Upper lobe of right lung (tissue), 1 donor: ENCODE results near the gene TFDP1. TPM values are rescaled to one million over a fixed set of nuclear protein-coding genes. Genes with fewer than 3 reads are reported as not detected.

Source experiments
- ATAC-seq: fragments of 200-7000 bp; cut with Tn5 transposase; one replicate; pipeline ENCODE4 v1.9.1; 2020; ENCODE audit warnings: mild to moderate bottlenecking, moderate library complexity
- DNase-seq: peaks from one replicate; pipeline ENCODE4 v3.0.0-alpha.2; 2020
- H3K27ac ChIP-seq: fragments of 200-600 bp; one replicate; pipeline ENCODE4 v1.8.0; 2022
- H3K27me3 ChIP-seq: fragments of 200-600 bp; one replicate; pipeline ENCODE4 v1.8.0; 2022; ENCODE audit warnings: mild to moderate bottlenecking
- H3K36me3 ChIP-seq: fragments of 200-600 bp; one replicate; pipeline ENCODE4 v1.8.0; 2022
- H3K4me1 ChIP-seq: fragments of 200-600 bp; one replicate; pipeline ENCODE4 v1.8.0; 2022
- H3K4me3 ChIP-seq: fragments of 200-600 bp; one replicate; pipeline ENCODE4 v1.8.0; 2022; ENCODE audit warnings: mild to moderate bottlenecking
- H3K9me3 ChIP-seq: fragments of 200-600 bp; one replicate; pipeline ENCODE4 v1.8.0; 2022
- CTCF ChIP-seq: fragments of 200-600 bp; IDR thresholded peaks from one replicate; pipeline ENCODE4 v1.8.0; 2022; ENCODE audit warnings: antibody characterized with exemption
- intact Hi-C: fragments of 100-400 bp; cut with DNase I; formaldehyde crosslinking; loops from one replicate; pipeline ENCODE4 v1.11.0; 2022
- long read RNA-seq: library from polyadenylated mRNA; unstranded; transcript quantifications from one replicate; pipeline ENCODE4 v2.0.0, GENCODE V29; 2021
- total RNA-seq: library from RNA; stranded (reverse); fragmentation: NEBNext Ultra II Directional; extraction: Animal tissue kit (Norgen Biotek cat#: 25700); gene quantifications from one replicate; pipeline ENCODE4 v1.2.1, GENCODE V29; 2021
- donor health status: DM: no; HTN: yes; CAD: no; lungs with severe emphysema.

The TFDP1 gene
- 42.3 TPM for total RNA-seq
- long read RNA-seq, transcript TFDP1-201 (12 exons, 2,648 nt), result major isoform, 56 of 161 reads
- long read RNA-seq, partial matches to known transcripts, result 13 of 161 reads
- long read RNA-seq, other reads (novel, unspliced or antisense), result 90 of 161 reads

GRCh38 chr13:113584205-113584869, at the start of gene TFDP1:
Gene TFDP1 (plus strand): TSS chr13:113584753. CDS start chr13:113585838, 1,085 bp downstream.
- Histone ChIP-seq H3K9me3 (no peaks in the 10 kb centered on the region), H3K4me3 (peak within 1 kb of the TSS; percentile 62), H3K36me3 (peaks cover 6% of the 10 kb centered on the region), H3K4me1 (peaks cover 13% of the 10 kb centered on the region), H3K27ac (no peak within 1 kb of the TSS), H3K27me3 (no peaks in the 10 kb centered on the region)
- intact Hi-C loops, result no loop called here
- TF ChIP-seq CTCF, result no peak
- DNase-seq (peak; percentile 90), ATAC-seq (peak; percentile 93)

GRCh38 chr13:113535381-113535781, 49.2 kb upstream of the TFDP1 start:
- intact Hi-C loops, result no loop called here
- no peak for ATAC-seq
- H3K27ac ChIP-seq, result no peak overlapping the region
- no peaks in the 10 kb centered on the region for H3K9me3 ChIP-seq
- peaks cover 23% of the 10 kb centered on the region for H3K36me3 ChIP-seq
- no peak for TF ChIP-seq CTCF
- H3K4me3 ChIP-seq, result no peak overlapping the region
- H3K27me3 ChIP-seq, result no peaks in the 10 kb centered on the region
- no peaks in the 10 kb centered on the region for H3K4me1 ChIP-seq
- DNase-seq, result peak; percentile 20

GRCh38 chr13:113536461-113537110, 48.0 kb upstream of the TFDP1 start:
- ATAC-seq, result no peak
- intact Hi-C loops, result no loop called here
- no peak overlapping the region for H3K27ac ChIP-seq
- no peak overlapping the region for H3K4me3 ChIP-seq
- no peaks in the 10 kb centered on the region for H3K4me1 ChIP-seq
- no peaks in the 10 kb centered on the region for H3K27me3 ChIP-seq
- no peak for TF ChIP-seq CTCF
- peaks cover 12% of the 10 kb centered on the region for H3K36me3 ChIP-seq
- H3K9me3 ChIP-seq, result no peaks in the 10 kb centered on the region
- DNase-seq, result peak; percentile 23

- peaks cover 10% of the 10 kb centered on the region for H3K36me3 ChIP-seq
- DNase-seq (peak; percentile 25), ATAC-seq (no peak)
Observed at GRCh38 chr13:113537205-113537604, 47.3 kb upstream of the TFDP1 start.

More at GRCh38 chr13:113537205-113537604, 47.3 kb upstream of the TFDP1 start:
- intact Hi-C loops, result no loop called here
- no peak overlapping the region for H3K4me3 ChIP-seq
- H3K4me1 ChIP-seq, result no peaks in the 10 kb centered on the region
- H3K9me3 ChIP-seq, result no peaks in the 10 kb centered on the region
- no peaks in the 10 kb centered on the region for H3K27me3 ChIP-seq
- no peak overlapping the region for H3K27ac ChIP-seq
- no peak for TF ChIP-seq CTCF
